Measurements from ENCODE around the gene HYLS1. TPM values are rescaled to one million over a fixed set of nuclear protein-coding genes. Genes with fewer than 3 reads are reported as not detected.

HYLS1 gene
- total RNA-seq, 1 experiment from 2014 or later, result 2.5 TPM

- TF ChIP-seq, protein P1, sequence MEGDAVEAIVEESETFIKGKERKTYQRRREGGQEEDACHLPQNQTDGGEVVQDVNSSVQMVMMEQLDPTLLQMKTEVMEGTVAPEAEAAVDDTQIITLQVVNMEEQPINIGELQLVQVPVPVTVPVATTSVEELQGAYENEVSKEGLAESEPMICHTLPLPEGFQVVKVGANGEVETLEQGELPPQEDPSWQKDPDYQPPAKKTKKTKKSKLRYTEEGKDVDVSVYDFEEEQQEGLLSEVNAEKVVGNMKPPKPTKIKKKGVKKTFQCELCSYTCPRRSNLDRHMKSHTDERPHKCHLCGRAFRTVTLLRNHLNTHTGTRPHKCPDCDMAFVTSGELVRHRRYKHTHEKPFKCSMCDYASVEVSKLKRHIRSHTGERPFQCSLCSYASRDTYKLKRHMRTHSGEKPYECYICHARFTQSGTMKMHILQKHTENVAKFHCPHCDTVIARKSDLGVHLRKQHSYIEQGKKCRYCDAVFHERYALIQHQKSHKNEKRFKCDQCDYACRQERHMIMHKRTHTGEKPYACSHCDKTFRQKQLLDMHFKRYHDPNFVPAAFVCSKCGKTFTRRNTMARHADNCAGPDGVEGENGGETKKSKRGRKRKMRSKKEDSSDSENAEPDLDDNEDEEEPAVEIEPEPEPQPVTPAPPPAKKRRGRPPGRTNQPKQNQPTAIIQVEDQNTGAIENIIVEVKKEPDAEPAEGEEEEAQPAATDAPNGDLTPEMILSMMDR (IDR thresholded peaks at IDR 0.05; ENCODE audit: insufficient read depth in 1 of 2, low read depth in 1 of 2, low read length in 1 of 2, severe bottlenecking in 1 of 2, unreplicated experiment in 1 of 2), result no peak
- no peaks in the 10 kb centered on the region for H3K9me3 ChIP-seq
These were observed 48.2 kb downstream of the HYLS1 start for GRCh38 chr11:125935618-125936199.

DNA sequence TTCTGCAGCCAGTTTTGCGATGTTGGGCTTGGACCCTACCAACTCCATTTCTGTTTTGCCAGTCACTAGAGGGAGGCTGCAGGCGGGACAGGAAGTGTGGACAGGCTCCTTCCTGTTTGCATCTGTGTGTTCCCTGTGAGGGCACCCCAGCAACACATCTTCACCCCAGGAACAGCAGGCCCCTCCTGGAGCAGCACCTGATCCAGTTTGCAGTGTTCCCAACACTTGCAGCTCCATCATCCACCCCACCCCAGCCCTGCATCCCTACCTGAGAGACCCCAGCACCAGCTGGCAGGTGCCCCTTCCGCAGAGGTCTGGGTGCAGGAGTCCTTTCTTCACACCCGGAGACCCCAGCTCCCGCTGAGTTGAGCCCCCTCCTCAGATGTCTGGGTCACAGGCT lies 51.0 kb downstream of the HYLS1 start:
- no peaks in the 10 kb centered on the region for H3K36me3 ChIP-seq (ENCODE audit: control insufficient read depth, insufficient read depth, low read length)
- DNase-seq, result no peak
- no peaks in the 10 kb centered on the region for H3K4me1 ChIP-seq
- ChIA-PET POLR2A (no interaction called here), CTCF (interaction anchor here (0.6 kb wide), 1 partner anchor 303 kb away, joined by 5 read pairs; no protein-coding TSS in a partner anchor)
- TF ChIP-seq, protein P1 (IDR thresholded peaks at IDR 0.05; ENCODE audit: insufficient read depth in 1 of 2, low read depth in 1 of 2, low read length in 1 of 2, severe bottlenecking in 1 of 2, unreplicated experiment in 1 of 2), result no peak
- H3K4me3 Mint-ChIP-seq (ENCODE audit: unreplicated experiment), result no peak overlapping the region
- peaks cover 3% of the 10 kb centered on the region for H3K27me3 Mint-ChIP-seq (ENCODE audit: insufficient read depth, unreplicated experiment)
- H3K9me3 Mint-ChIP-seq (ENCODE audit: unreplicated experiment), result no peaks in the 10 kb centered on the region
- no TSS peak for BruUV-seq (replicated peaks)
- no peak overlapping the region for H3K27ac Mint-ChIP-seq (ENCODE audit: unreplicated experiment)
- intact Hi-C loops (cut with micrococcal nuclease; ENCODE audit: unreplicated experiment), result no loop called here
- H3K4me1 Mint-ChIP-seq (ENCODE audit: low read depth, unreplicated experiment), result peaks cover 5% of the 10 kb centered on the region
- no peaks in the 10 kb centered on the region for H3K9me3 ChIP-seq
- no peaks in the 10 kb centered on the region for H3K36me3 Mint-ChIP-seq (ENCODE audit: insufficient read depth, unreplicated experiment)
- no peak overlapping the region for H3K4me3 ChIP-seq (ENCODE audit: low read depth, low read length)
- no peaks in the 10 kb centered on the region for H3K27me3 ChIP-seq (replicated peaks; ENCODE audit: control insufficient read depth, insufficient read depth, low read length)

More at GRCh38 chr11:125935618-125936199, 48.2 kb downstream of the HYLS1 start:
- no peaks in the 10 kb centered on the region for H3K36me3 ChIP-seq (ENCODE audit: control insufficient read depth, insufficient read depth, low read length)
- no peak for DNase-seq
- H3K9me3 Mint-ChIP-seq (ENCODE audit: unreplicated experiment), result no peaks in the 10 kb centered on the region
- intact Hi-C loops (cut with micrococcal nuclease; ENCODE audit: unreplicated experiment), result no loop called here
- H3K27me3 ChIP-seq (replicated peaks; ENCODE audit: control insufficient read depth, insufficient read depth, low read length), result no peaks in the 10 kb centered on the region
- POLR2A ChIA-PET, result no interaction called here
- CTCF ChIA-PET, result interaction anchor here (1.1 to 1.6 kb wide), 2 partner anchors 126 to 258 kb away, joined by 3 to 7 read pairs; no protein-coding TSS in a partner anchor
- H3K4me1 ChIP-seq, result no peaks in the 10 kb centered on the region
- H3K4me1 Mint-ChIP-seq (ENCODE audit: low read depth, unreplicated experiment), result no peaks in the 10 kb centered on the region
- H3K27ac Mint-ChIP-seq (ENCODE audit: unreplicated experiment), result no peak overlapping the region
- no peaks in the 10 kb centered on the region for H3K36me3 Mint-ChIP-seq (ENCODE audit: insufficient read depth, unreplicated experiment)
- no TSS peak for BruUV-seq (replicated peaks)
- no peak overlapping the region for H3K4me3 Mint-ChIP-seq (ENCODE audit: unreplicated experiment)
- H3K27me3 Mint-ChIP-seq (ENCODE audit: insufficient read depth, unreplicated experiment), result no peaks in the 10 kb centered on the region
- no peak overlapping the region for H3K4me3 ChIP-seq (ENCODE audit: low read depth, low read length)

GRCh38 chr11:125939081-125939521 lies 51.6 kb downstream of the HYLS1 start:
- no peaks in the 10 kb centered on the region for H3K36me3 ChIP-seq (ENCODE audit: control insufficient read depth, insufficient read depth, low read length)
- no peaks in the 10 kb centered on the region for H3K9me3 Mint-ChIP-seq (ENCODE audit: unreplicated experiment)
- POLR2A ChIA-PET, result interaction anchor here (0.5 kb wide), 1 partner anchor 256 kb away, joined by 3 read pairs; no protein-coding TSS in a partner anchor
- CTCF ChIA-PET, result no interaction called here
- no peaks in the 10 kb centered on the region for H3K36me3 Mint-ChIP-seq (ENCODE audit: insufficient read depth, unreplicated experiment)
- no peak overlapping the region for H3K4me3 ChIP-seq (ENCODE audit: low read depth, low read length)
- no peak for DNase-seq
- H3K4me1 Mint-ChIP-seq (ENCODE audit: low read depth, unreplicated experiment), result peaks cover 5% of the 10 kb centered on the region
- no peaks in the 10 kb centered on the region for H3K9me3 ChIP-seq
- H3K4me3 Mint-ChIP-seq (ENCODE audit: unreplicated experiment), result no peak overlapping the region
- intact Hi-C loops (cut with micrococcal nuclease; ENCODE audit: unreplicated experiment), result no loop called here
- 0 out of 2 replicates have a peak, but pooled peaks cover 1% of the 10 kb centered on the region for H3K27me3 ChIP-seq (replicated peaks; ENCODE audit: control insufficient read depth, insufficient read depth, low read length)
- no peaks in the 10 kb centered on the region for H3K4me1 ChIP-seq
- peaks cover 3% of the 10 kb centered on the region for H3K27me3 Mint-ChIP-seq (ENCODE audit: insufficient read depth, unreplicated experiment)
- H3K27ac Mint-ChIP-seq (ENCODE audit: unreplicated experiment), result no peak overlapping the region
- BruUV-seq (replicated peaks), result no TSS peak
- TF ChIP-seq, protein P1 (IDR thresholded peaks at IDR 0.05; ENCODE audit: insufficient read depth in 1 of 2, low read depth in 1 of 2, low read length in 1 of 2, severe bottlenecking in 1 of 2, unreplicated experiment in 1 of 2), result no peak
